ENCODE measurements around the gene TACC3.

The TACC3 gene

GRCh38 chr4:1760521-1761071 lies 39.3 kb downstream of the TACC3 start:
- DNase-seq (ENCODE audit: low spot score), result no peak

- no peak for DNase-seq (ENCODE audit: low spot score)
Measured at GRCh38 chr4:1761130-1761689, 39.9 kb downstream of the TACC3 start.

- no peak for DNase-seq (ENCODE audit: low spot score)
Measured at GRCh38 chr4:1762264-1763010, 41.1 kb downstream of the TACC3 start.

DNA sequence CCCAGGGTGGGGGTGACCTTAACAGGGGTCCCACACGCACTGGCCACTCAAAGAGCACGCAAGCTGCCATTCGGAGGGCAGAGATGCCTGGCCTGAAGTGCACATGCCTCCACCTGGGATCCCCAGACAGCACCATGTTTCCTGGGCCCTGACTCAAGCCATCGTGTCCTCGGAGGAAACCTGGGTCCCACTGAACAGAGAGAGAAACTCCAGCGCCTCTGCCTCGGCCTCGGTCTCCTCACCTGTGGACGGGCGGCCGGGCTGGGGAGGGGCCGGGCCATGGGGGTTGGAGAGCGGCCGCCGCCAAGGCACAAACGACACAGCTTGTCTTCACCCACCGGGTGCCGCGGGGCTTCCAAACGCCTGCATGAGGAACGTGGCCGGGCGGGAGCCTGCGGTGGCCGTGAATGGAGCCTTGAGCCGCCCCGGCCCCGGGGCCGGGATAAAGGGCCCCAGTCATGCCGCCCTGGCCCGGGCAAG lies 41.8 kb downstream of the TACC3 start:
- no peak for DNase-seq (ENCODE audit: low spot score)

DNA sequence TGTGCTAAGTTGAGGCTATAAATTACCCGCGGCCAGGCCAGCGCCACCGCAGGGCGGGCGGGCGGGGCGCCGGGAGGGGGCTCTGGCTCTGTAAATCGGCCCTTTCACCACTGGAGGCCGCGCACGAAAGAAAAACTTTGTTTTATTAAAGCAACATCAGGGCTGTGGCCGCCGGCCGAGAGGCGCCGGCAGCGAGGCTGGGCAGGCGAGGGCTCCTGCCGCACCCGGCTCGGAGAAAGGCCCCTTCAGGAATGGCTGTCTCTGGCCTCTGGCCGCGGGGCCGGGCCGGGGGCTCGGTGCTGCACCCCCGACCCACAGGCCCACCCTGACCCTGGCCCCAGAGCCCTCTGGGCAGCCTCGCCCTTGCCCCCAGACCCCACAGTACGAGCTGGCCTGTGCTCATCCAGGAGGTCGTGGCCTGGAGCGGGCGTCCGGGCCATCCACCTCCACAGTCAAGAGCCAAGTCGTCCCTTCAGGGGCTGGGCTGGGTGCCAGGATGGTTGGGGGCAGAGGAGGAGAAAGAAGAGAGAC lies 42.3 kb downstream of the TACC3 start:
- no peak for DNase-seq (ENCODE audit: low spot score)

DNA sequence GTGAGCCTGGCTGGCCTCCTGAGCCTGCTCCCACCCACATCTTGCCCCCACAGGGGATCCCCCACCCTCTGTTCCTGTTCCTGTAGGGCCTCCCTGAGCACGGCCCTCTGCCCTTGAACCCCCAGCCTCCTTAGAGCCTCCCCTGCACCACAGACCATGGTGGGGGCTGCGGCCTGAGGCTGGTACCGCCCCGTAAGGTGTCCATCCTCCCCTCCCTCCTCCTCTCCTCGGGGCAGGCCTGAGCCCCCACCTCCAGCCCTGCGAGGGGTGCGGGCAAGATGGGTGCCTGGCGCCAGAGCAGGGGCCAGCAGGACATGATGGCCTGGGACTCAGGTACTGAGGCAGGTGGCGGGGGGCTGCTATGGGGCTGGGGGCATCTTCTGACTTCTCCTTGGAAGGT lies 43.3 kb downstream of the TACC3 start:
- no peak for DNase-seq (ENCODE audit: low spot score)

DNA sequence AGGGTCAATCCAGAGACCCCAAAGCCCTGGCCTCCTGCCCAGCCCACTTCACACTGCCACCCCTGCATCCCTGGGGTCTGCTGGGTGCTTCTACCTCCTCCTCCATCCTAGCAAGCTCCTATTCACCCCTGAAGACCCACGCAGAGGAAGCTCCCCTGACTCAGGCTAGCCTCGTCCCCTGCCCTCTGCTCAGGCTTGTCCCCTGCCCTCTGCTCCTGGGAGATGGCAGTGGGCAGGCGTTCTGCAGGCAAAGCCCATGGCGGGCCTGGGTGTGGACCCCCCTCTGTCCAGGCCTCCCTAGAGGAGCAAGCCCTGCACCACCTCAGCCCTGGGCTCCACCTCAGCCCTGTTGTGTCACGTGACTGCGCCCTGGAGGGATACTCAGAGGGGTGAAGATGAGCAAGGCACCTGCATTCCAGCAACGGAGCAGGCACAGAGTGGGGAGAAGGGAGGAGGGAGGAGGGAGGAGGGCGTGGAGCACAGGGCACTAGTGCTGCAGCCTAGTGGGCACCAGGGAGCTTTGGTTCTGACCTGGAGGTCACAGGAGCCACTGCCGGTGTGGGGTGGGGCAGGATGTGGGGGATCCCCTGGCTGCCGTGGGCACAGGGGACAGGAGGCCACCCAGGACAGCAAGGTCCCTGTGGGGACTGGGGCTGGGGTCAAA lies 44.2 kb downstream of the TACC3 start:
- DNase-seq (ENCODE audit: low spot score), result no peak

- DNase-seq (ENCODE audit: low spot score), result no peak
Measured at GRCh38 chr4:1766106-1767060, 45.1 kb downstream of the TACC3 start.

DNA sequence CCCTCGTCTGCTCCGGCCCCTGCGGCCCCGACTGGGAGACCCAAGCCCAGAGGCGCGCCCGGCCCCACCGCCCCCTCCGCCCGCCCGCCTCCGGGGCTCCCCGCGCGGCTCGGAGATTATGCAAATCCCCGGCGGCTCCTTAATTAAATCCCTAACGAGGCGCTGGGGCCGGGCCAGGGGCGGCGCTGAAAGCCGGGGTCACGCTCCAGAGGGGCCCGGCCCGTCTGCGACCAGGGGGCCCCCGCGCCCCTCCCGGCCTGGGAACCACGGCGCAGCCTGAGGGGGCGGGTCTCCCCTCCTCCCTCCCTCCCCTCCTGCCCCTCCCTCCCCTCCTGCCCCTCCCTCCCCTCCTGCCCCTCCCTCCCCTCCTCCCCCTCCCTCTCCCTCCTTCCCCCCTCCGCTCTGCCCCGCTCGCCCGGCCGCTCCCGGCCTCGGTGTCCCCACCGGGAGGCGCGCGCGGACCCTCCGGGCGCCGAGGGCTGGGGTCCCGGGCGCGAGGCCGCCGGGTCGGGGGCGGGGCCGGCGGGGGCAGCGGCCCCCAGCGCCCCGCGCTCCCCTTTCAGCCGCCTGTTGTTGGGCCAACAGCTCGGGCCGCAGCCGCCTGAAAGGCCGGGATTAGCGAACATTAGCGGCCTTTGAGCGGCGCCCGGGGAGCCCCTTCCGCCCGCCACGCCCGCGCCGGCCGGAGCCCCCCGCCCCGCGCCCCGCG lies 45.9 kb downstream of the TACC3 start:
- peak; percentile 39 for DNase-seq (ENCODE audit: low spot score)

DNA sequence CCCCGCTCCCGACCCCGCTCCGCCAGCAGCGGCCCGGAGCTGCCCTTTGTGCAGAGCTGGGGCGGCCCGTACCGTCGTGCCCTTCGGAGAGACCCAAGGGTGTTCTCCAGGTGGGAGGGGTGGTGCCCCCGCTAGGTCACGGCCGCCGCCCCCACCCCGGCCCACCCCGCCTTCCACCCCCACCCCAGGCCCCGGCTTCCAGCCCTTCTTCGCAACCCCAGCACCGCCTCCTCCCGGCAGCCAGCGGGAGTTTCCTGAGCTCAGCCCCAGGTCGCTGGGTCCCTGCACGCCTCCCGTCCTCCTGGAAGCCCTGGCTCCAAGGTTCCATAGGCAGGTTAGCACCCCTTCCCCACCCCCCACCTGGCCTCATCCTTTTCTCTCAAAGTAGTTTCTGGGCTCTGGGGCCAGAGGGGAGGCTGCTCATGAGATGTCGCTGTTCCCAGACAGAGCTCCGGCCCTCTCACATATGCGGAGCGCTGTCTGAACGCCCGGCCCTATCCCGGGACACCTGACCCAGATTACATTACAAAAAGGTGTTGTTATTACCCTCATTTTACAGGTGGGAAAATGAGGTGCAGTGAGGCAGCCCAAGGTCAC lies 46.5 kb downstream of the TACC3 start:
- no peak for DNase-seq (ENCODE audit: low spot score)

DNA sequence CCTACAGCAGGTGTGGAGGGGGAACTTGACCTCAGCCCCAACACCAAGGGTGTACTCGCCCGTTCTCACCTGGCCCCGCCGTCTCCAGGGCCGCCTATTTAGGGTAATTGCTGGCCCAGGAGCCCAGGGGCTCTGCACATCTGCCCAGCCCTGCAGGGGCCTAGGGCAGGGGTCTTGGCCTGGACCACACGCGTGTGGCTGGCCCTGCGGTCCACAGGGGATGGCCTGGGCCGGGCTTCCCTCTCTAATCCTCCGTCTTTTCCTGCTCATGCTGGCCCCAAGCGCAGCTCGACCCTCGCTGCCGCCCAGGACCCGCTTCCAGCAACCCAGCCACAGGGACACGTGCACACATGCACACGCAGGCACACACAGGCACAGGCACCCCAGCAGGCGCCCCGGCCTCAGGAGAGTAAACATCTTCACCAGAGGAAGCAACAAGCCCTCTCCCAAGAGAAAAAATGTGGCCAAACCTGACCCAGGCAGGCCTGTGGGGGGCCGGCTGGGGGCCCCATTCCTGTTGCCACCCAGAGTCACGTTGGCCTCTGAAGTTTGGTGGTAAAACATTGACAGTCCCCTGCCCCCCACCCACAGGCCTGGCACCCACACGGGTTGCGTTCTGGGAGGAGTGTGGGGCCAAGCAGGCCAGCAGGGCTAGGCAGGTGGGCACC lies 47.2 kb downstream of the TACC3 start:
- DNase-seq (ENCODE audit: low spot score), result no peak

- DNase-seq (ENCODE audit: low spot score), result no peak
Measured at GRCh38 chr4:1769692-1770091, 48.4 kb downstream of the TACC3 start.

DNA sequence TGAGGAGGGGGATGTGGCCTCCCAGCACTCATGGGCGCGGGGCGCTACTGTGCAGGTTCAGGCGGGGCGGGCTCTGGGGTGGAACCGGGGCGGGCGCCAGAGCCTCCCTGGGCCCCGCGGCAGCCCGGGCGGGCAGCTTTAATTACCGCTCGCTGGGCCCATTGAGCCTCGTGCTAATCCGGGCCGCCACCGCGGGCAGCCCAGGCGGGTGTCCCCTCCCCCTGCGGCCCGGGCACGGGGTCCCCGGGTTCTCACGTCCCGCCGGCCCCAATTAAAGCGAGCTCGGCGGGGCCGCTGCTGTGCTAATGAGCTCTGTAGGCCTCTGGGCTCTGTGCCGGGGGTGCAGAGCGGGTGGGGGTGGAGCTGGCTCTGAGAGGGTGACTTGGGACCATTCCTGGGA lies 48.9 kb downstream of the TACC3 start:
- peak; percentile 60 for DNase-seq (ENCODE audit: low spot score)

GRCh38 chr4:1770791-1771231 lies 49.5 kb downstream of the TACC3 start:
- DNase-seq (ENCODE audit: low spot score), result no peak

DNA sequence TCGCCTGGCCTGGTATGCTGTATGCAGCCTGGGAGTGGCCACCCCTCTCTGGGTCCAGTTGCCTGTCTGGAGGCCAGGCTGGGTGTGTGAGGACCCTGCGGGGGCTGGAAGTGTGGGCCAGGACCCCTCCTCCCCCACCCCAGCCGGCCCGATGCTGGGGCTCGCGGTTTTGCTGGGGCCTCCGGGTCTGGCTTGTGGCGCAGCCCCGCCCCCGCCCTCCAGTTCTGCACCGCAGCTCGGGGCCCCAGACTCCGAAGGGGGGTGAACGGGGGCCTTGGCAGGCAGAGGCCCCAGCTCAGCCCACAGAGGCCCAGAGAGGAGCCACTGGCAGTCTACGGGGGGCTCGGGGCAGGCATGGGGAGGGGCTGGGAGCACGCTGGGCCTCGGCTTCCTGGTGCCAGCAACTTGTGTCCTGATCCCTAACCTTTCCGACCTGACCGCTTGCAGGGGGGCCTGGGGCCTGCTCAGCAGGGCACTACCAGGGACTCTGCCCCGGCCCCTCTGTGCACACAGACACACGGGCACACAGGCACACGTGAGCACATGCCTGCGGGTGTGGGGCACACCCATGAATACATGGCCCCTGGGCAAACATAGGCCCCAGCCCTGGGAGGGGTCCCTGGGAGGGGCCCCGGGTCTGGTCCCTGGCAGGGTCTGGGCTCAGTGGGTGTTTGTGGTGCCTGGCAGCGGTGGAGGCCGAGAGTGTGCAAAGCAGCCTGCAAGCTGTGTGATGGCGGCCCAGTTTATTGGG lies 50.4 kb downstream of the TACC3 start:
- no peak for DNase-seq (ENCODE audit: low spot score)

GRCh38 chr4:1772853-1773538 lies 51.7 kb downstream of the TACC3 start:
- DNase-seq (ENCODE audit: low spot score), result no peak

GRCh38 chr4:1773754-1774153 lies 52.4 kb downstream of the TACC3 start:
- no peak for DNase-seq (ENCODE audit: low spot score)

- DNase-seq (ENCODE audit: low spot score), result peak; percentile 77
Measured at GRCh38 chr4:1775731-1776500, 54.6 kb downstream of the TACC3 start.

Data from putamen (tissue), 1 donor.